ENCODE results near the gene IGF1R. TPM values are rescaled to one million over a fixed set of nuclear protein-coding genes. Genes with fewer than 3 reads are reported as not detected.
A peak's percentile ranks its signal among the peaks of the same experiment; 100 is the strongest.
"Not testable (repeated sequence)": the region's sequence is repeated elsewhere in the genome, so short reads cannot be mapped to it uniquely, and the experiment has no call there.

The IGF1R gene
- total RNA-seq, 4 donors from 2014 or later: 59.6 to 172 (median 88.5) TPM

DNA sequence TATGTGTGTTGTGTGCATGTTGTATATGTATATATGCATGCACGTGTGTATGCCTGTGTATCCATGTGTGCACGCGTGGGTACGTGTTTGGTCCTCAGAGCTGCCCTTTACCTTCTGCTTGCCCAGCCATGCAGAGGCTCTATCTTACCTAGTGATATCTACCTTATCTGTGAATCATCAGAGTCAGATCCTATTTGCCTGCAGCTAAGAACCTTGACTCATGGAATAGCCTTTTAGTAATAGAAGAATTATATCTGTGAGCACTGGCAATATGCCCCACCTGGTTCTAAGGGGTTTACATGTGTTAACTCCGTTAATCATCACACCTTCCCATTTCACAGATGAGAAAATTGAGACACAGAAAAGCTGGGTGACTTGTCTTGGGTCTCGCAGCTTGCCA is 348.3 kb downstream of the IGF1R start:
- WGBS, 2 donors: 74% methylated on average over 6 of the region's 6 CpGs
- intact Hi-C loops (cut with DNase I; ENCODE audit: low total_unique reads): loop anchor here (1.0 kb wide), 1 partner anchor 33 kb away; no protein-coding TSS in a partner anchor
- H3K4me3 ChIP-seq (ENCODE audit: low read depth, poor library complexity, severe bottlenecking): no peak overlapping the region
- no peak for DNase-seq (ENCODE audit: low spot score in 2 of 2)
- TF ChIP-seq, protein P1, sequence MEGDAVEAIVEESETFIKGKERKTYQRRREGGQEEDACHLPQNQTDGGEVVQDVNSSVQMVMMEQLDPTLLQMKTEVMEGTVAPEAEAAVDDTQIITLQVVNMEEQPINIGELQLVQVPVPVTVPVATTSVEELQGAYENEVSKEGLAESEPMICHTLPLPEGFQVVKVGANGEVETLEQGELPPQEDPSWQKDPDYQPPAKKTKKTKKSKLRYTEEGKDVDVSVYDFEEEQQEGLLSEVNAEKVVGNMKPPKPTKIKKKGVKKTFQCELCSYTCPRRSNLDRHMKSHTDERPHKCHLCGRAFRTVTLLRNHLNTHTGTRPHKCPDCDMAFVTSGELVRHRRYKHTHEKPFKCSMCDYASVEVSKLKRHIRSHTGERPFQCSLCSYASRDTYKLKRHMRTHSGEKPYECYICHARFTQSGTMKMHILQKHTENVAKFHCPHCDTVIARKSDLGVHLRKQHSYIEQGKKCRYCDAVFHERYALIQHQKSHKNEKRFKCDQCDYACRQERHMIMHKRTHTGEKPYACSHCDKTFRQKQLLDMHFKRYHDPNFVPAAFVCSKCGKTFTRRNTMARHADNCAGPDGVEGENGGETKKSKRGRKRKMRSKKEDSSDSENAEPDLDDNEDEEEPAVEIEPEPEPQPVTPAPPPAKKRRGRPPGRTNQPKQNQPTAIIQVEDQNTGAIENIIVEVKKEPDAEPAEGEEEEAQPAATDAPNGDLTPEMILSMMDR (IDR thresholded peaks at IDR 0.05): no peak
- no peak for TF ChIP-seq POLR2A (IDR thresholded peaks at IDR 0.05)

- WGBS, 2 donors: 90 to 92% methylated on average over 3 of the region's 3 CpGs
- DNase-seq (ENCODE audit: low spot score in 2 of 2): no peak
- no peak overlapping the region for H3K4me3 ChIP-seq (ENCODE audit: low read depth, poor library complexity, severe bottlenecking)
- no peak for TF ChIP-seq POLR2A (IDR thresholded peaks at IDR 0.05)
- TF ChIP-seq, protein P1 (IDR thresholded peaks at IDR 0.05): no peak
- intact Hi-C loops (cut with DNase I; ENCODE audit: low total_unique reads): loop anchor here (1.0 kb wide), 1 partner anchor 32 kb away; no protein-coding TSS in a partner anchor
These were observed 349.0 kb downstream of the IGF1R start for GRCh38 chr15:98997312-98997711.

- DNase-seq (ENCODE audit: low spot score in 2 of 2): no peak
- WGBS, 2 donors: 88 to 91% methylated on average over 9 of the region's 9 CpGs
- TF ChIP-seq POLR2A (IDR thresholded peaks at IDR 0.05): no peak
- TF ChIP-seq, protein P1 (IDR thresholded peaks at IDR 0.05): no peak
- H3K4me3 ChIP-seq (ENCODE audit: low read depth, poor library complexity, severe bottlenecking): no peak overlapping the region
- intact Hi-C loops (cut with DNase I; ENCODE audit: low total_unique reads): loop anchor here (1.0 kb wide), 1 partner anchor 32 kb away; no protein-coding TSS in a partner anchor
These were observed 349.4 kb downstream of the IGF1R start for GRCh38 chr15:98997755-98998154.

- intact Hi-C loops (cut with DNase I; ENCODE audit: low total_unique reads): no loop called here
- WGBS, 2 donors: 73 to 84% methylated on average over 3 of the region's 3 CpGs
- DNase-seq (ENCODE audit: low spot score in 2 of 2): no peak
- TF ChIP-seq POLR2A (IDR thresholded peaks at IDR 0.05): no peak
- TF ChIP-seq, protein P1 (IDR thresholded peaks at IDR 0.05): no peak
- no peak overlapping the region for H3K4me3 ChIP-seq (ENCODE audit: low read depth, poor library complexity, severe bottlenecking)
These were observed 349.9 kb downstream of the IGF1R start for GRCh38 chr15:98998279-98998678.

- DNase-seq (ENCODE audit: low spot score in 2 of 2): no peak
- 85 to 86% methylated on average over 2 of the region's 2 CpGs for WGBS, 2 donors
- intact Hi-C loops (cut with DNase I; ENCODE audit: low total_unique reads): no loop called here
- no peak overlapping the region for H3K4me3 ChIP-seq (ENCODE audit: low read depth, poor library complexity, severe bottlenecking)
- TF ChIP-seq, protein P1 (IDR thresholded peaks at IDR 0.05): no peak
These were observed 350.9 kb downstream of the IGF1R start for GRCh38 chr15:98999233-98999632.

- TF ChIP-seq, protein P1 (IDR thresholded peaks at IDR 0.05): no peak
- TF ChIP-seq POLR2A (IDR thresholded peaks at IDR 0.05): no peak
- intact Hi-C loops (cut with DNase I; ENCODE audit: low total_unique reads): no loop called here
- WGBS, 2 donors: 71 to 75% methylated on average over 3 of the region's 3 CpGs
- no peak for DNase-seq (ENCODE audit: low spot score in 2 of 2)
- H3K4me3 ChIP-seq (ENCODE audit: low read depth, poor library complexity, severe bottlenecking): no peak overlapping the region
These were observed 353.9 kb downstream of the IGF1R start for GRCh38 chr15:99002226-99002625.

- DNase-seq (ENCODE audit: low spot score in 2 of 2); H3K4me3 ChIP-seq (ENCODE audit: low read depth, poor library complexity, severe bottlenecking); intact Hi-C loops (cut with DNase I; ENCODE audit: low total_unique reads): not testable (repeated sequence)
- 58 to 75% methylated on average over 8 to 9 of the region's 10 CpGs for WGBS, 2 donors
These were observed 355.0 kb downstream of the IGF1R start for GRCh38 chr15:99003317-99003716.

GRCh38 chr15:99004998-99005974 is 356.9 kb downstream of the IGF1R start:
- H3K4me3 ChIP-seq (ENCODE audit: low read depth, poor library complexity, severe bottlenecking); intact Hi-C loops (cut with DNase I; ENCODE audit: low total_unique reads): not testable (repeated sequence)
- peak in 1 of 2 donors; percentile 67 for DNase-seq (ENCODE audit: low spot score in 2 of 2)
- 47 to 58% methylated on average over 31 to 33 of the region's 38 CpGs for WGBS, 2 donors
